Activated T-cell treated with anti-CD3 and anti-CD28 coated beads, Interleukin-2, amount 50 U/mL, for 72 hours (primary cell): ENCODE data around the gene ACTR1B. TPM values are rescaled to one million over a fixed set of nuclear protein-coding genes. Genes with fewer than 3 reads are reported as not detected.
A peak's percentile ranks its signal among the peaks of the same experiment; 100 is the strongest.
"Not testable (repeated sequence)": the region's sequence is repeated elsewhere in the genome, so short reads cannot be mapped to it uniquely, and the experiment has no call there.

Experiments
- ATAC-seq, 2 donors: fragments of 150-1000 bp; cut with Tn5 transposase; replicated peaks in 1 of 2; 2 replicates each; pipeline ENCODE4 v1.10.0; 2021; ENCODE audit warnings: moderate library complexity in 2 of 2, mild to moderate bottlenecking in 1 of 2
- DNase-seq, 2 donors: peaks; one replicate each; pipeline ENCODE4 v3.0.0; 2021 to 2022; ENCODE audit warnings: mixed read lengths in 1 of 2
- H3K27ac Mint-ChIP-seq: one replicate; pipeline ENCODE4 v1.8.0; 2022; ENCODE audit warnings: mild to moderate bottlenecking, moderate library complexity, mixed read lengths
- H3K27me3 Mint-ChIP-seq: one replicate; pipeline ENCODE4 v1.8.0; 2022; ENCODE audit warnings: low read depth, mixed read lengths
- H3K36me3 Mint-ChIP-seq, 2 donors: one replicate each; pipeline ENCODE4 v1.8.0; 2022; ENCODE audit warnings: mixed read lengths in 2 of 2, mild to moderate bottlenecking in 1 of 2; ENCODE audit not compliant: insufficient read depth in 2 of 2
- H3K4me1 Mint-ChIP-seq: one replicate; pipeline ENCODE4 v1.8.0; 2022; ENCODE audit warnings: low read depth, mixed read lengths
- H3K4me3 Mint-ChIP-seq, 2 donors: one replicate each; pipeline ENCODE4 v1.8.0; 2022; ENCODE audit warnings: mild to moderate bottlenecking in 2 of 2, mixed read lengths in 2 of 2, moderate library complexity in 2 of 2
- H3K9me3 Mint-ChIP-seq, 2 donors: one replicate each; pipeline ENCODE4 v1.8.0; 2022; ENCODE audit warnings: mixed read lengths in 2 of 2
- total RNA-seq, 2 donors: library from RNA; stranded (reverse); gene quantifications; one replicate each; pipeline ENCODE4 v1.2.3, GENCODE V29; 2022

Gene ACTR1B
- total RNA-seq, 2 donors from 2014 or later: 123 to 129 TPM

DNA sequence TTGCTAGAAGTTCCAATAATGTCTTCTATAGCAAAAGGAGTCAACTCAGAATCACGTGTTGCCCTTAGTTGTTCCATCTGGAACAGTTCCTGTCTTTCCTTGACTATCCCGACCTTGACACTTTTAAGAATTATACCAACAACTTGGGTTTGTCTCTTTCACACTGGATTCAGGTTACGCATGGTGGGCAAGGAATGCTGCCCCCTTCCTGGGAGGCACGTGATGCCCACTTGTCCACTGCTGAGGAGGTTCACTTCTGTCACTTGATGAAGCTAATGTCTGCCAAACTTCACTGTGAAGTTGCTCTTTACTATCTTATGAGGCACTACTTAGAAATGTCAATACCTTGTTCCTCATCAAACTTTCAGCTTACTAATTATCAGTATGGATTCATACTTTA lies 12.7 kb downstream of the ACTR1B start:
- Mint-ChIP-seq H3K9me3 (no peaks in the 10 kb centered on the region), H3K27ac (peak overlapping the region; percentile 59), H3K36me3 (peaks cover 14 to 29% of the 10 kb centered on the region in 2 donors), H3K4me3 (no peak overlapping the region), H3K4me1 (peaks cover 46% of the 10 kb centered on the region), H3K27me3 (no peaks in the 10 kb centered on the region)
- no peak for DNase-seq
- no peak for ATAC-seq

GRCh38 chr2:97646977-97647376 lies 16.9 kb downstream of the ACTR1B start:
- Mint-ChIP-seq H3K4me1 (peaks cover 33% of the 10 kb centered on the region), H3K27ac (peak overlapping the region; percentile 96), H3K27me3 (no peaks in the 10 kb centered on the region), H3K36me3 (peaks cover 14 to 24% of the 10 kb centered on the region in 2 donors), H3K9me3 (no peaks in the 10 kb centered on the region), H3K4me3 (peak overlapping the region; percentile 90)
- ATAC-seq: no peak
- no peak for DNase-seq

GRCh38 chr2:97645695-97646629 lies 17.9 kb downstream of the ACTR1B start, which contains the start of gene COX5B:
COX5B (plus strand) TSS chr2:97646062; CDS start chr2:97646087, 25 bp downstream.
- peak; percentile 94 to 96 for ATAC-seq
- H3K4me3 Mint-ChIP-seq: peak within 1 kb of the TSS; percentile 90
- peak; percentile 99 for DNase-seq
- peaks cover 33% of the 10 kb centered on the region for H3K4me1 Mint-ChIP-seq
- no peaks in the 10 kb centered on the region for H3K9me3 Mint-ChIP-seq
- no peaks in the 10 kb centered on the region for H3K27me3 Mint-ChIP-seq
- H3K36me3 Mint-ChIP-seq: peaks cover 12 to 24% of the 10 kb centered on the region in 2 donors
- peak within 1 kb of the TSS; percentile 96 for H3K27ac Mint-ChIP-seq

GRCh38 chr2:97645112-97645694 lies 18.6 kb downstream of the ACTR1B start:
- Mint-ChIP-seq H3K27ac (peak overlapping the region; percentile 96), H3K9me3 (no peaks in the 10 kb centered on the region), H3K4me1 (peaks cover 33% of the 10 kb centered on the region), H3K36me3 (peaks cover 11 to 24% of the 10 kb centered on the region in 2 donors), H3K4me3 (peak overlapping the region; percentile 90), H3K27me3 (no peaks in the 10 kb centered on the region)
- ATAC-seq (peak; percentile 61 to 67), DNase-seq (peak in 1 of 2 donors; percentile 52)

GRCh38 chr2:97644023-97644717 lies 19.7 kb downstream of the ACTR1B start:
- DNase-seq (no peak), ATAC-seq (no peak)
- H3K27me3 Mint-ChIP-seq: peaks cover 7% of the 10 kb centered on the region
- no peak overlapping the region for H3K27ac Mint-ChIP-seq
- no peaks in the 10 kb centered on the region for H3K9me3 Mint-ChIP-seq
- peaks cover 26% of the 10 kb centered on the region for H3K4me1 Mint-ChIP-seq
- H3K4me3 Mint-ChIP-seq: no peak overlapping the region
- peaks cover 9 to 17% of the 10 kb centered on the region in 2 donors for H3K36me3 Mint-ChIP-seq

GRCh38 chr2:97626049-97626430 lies 37.8 kb downstream of the ACTR1B start:
- not testable (repeated sequence) for H3K27ac Mint-ChIP-seq, H3K4me1 Mint-ChIP-seq, DNase-seq, ATAC-seq, H3K36me3 Mint-ChIP-seq, H3K9me3 Mint-ChIP-seq, H3K4me3 Mint-ChIP-seq
- H3K27me3 Mint-ChIP-seq: peaks cover 13% of the 10 kb centered on the region

GRCh38 chr2:97625354-97626048 lies 38.3 kb downstream of the ACTR1B start:
- not testable (repeated sequence) for DNase-seq, H3K27ac Mint-ChIP-seq, H3K36me3 Mint-ChIP-seq, ATAC-seq, H3K4me1 Mint-ChIP-seq, H3K9me3 Mint-ChIP-seq, H3K4me3 Mint-ChIP-seq
- H3K27me3 Mint-ChIP-seq: peaks cover 15% of the 10 kb centered on the region

DNA sequence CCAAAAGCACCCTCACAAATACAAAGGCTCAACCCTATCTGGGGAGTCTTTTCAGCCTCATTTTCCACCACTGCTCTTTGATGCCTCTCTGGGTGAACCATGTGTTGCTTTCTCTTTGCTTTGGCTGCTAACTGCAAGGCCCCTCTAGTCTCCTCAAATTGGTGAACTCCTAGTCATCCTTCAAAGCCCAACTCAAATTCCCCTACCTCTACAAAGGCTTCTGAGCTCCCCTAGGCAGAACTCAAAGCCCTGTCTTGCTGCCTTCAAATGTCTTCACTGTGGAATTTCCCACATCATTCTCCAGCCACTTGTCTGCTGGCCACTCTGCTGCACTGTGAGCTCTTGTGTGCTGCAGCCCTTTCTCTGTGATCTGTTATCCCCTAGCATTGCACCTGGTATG lies 40.9 kb downstream of the ACTR1B start:
- H3K27me3 Mint-ChIP-seq: peaks cover 12% of the 10 kb centered on the region
- ATAC-seq, H3K27ac Mint-ChIP-seq, H3K4me3 Mint-ChIP-seq, H3K36me3 Mint-ChIP-seq, DNase-seq, H3K9me3 Mint-ChIP-seq, H3K4me1 Mint-ChIP-seq: not testable (repeated sequence)

DNA sequence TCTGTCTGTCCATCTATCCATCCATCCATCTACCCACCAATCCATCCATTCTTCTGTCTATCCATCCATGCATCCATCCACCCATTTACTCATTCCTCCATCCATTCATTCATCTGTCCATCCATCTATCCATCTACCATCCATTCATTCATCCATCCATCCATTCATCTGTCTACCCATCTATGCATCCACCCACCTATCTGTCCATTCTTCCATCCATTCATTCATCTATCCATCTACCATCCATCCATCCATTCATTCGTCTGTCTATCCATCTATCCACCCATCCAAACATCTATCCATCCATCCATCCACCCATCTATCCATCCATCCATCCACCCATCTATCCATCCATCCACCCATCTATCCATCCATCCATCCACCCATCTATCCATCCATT lies 43.4 kb downstream of the ACTR1B start:
- ATAC-seq, H3K36me3 Mint-ChIP-seq, DNase-seq, H3K27me3 Mint-ChIP-seq, H3K9me3 Mint-ChIP-seq, H3K4me1 Mint-ChIP-seq, H3K4me3 Mint-ChIP-seq, H3K27ac Mint-ChIP-seq: not testable (repeated sequence)

DNA sequence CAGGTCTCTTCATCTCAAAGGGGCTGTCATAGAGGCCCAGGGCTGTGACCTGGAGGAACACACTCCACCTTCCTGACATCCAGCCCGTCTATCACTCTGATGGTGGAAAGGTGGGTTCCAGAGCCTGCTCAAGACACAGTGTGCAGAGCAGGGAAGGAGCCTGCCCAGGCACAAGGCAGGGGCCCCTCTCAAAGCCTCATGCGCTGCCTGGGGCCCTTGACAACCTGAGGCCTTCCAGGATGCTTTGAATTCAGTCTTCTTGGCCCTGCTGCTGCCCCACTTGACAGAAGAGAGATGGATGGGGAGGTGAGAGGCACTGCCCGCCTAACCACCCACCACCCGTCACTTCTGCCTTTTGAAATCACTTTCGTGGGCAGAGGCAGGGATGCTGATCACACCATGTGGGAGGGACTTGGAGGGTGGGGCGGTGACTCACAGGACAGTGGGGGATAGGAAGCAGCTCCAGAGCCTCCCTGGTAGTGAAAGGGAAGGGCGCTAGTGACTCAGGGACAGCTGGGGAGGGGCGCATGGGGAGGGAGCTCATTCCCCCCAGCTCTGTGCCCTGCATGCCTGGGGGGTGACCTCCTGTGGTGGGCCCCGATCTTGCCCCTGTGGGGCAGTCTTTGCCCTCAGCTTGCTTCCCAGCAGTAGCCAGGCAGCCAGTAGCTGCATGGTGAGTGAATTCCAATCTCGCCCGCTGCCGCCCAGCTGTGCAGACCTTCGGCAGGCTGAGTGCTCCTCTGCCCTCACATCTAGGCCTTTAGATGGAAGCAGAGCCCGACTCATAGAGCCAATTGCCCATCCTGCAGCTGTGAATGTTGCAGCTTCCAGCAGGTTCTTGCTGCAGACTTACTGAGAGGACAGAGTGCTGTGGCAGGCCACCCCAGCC lies 44.7 kb downstream of the ACTR1B start:
- not testable (repeated sequence) for H3K4me1 Mint-ChIP-seq, H3K4me3 Mint-ChIP-seq, H3K9me3 Mint-ChIP-seq, H3K27ac Mint-ChIP-seq, H3K27me3 Mint-ChIP-seq, H3K36me3 Mint-ChIP-seq
- DNase-seq (peak; percentile 9 to 49), ATAC-seq (peak; percentile 92 to 93)

DNA sequence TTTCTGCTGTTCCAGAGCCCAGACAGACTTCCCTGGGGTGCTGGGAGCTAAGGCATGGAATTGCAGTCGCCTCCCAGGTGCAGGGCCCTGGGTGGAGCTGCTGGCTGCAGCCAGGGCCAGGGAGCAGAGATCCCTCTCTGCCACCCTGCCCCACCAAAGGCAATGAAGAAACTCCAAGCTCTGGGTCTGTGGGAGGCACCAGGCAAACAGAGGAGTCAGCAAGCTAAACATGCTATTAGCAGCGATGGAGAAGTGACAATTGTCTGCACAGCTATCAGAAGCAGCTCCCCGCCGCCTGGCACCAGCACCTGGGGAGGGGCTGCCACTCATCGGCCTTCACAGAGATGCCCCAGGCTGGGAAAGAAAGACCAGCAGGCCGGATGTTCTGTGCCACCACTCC lies 45.9 kb downstream of the ACTR1B start:
- H3K4me3 Mint-ChIP-seq: no peak overlapping the region
- no peak overlapping the region for H3K27ac Mint-ChIP-seq
- peaks cover 6% of the 10 kb centered on the region for H3K27me3 Mint-ChIP-seq
- H3K4me1 Mint-ChIP-seq: peaks cover 5% of the 10 kb centered on the region
- H3K9me3 Mint-ChIP-seq: peaks cover 2 to 4% of the 10 kb centered on the region in 2 donors
- H3K36me3 Mint-ChIP-seq: no peaks in the 10 kb centered on the region
- no peak for ATAC-seq
- DNase-seq: no peak

GRCh38 chr2:97615746-97616145 lies 48.1 kb downstream of the ACTR1B start:
- H3K9me3 Mint-ChIP-seq, H3K27me3 Mint-ChIP-seq, H3K27ac Mint-ChIP-seq, H3K4me3 Mint-ChIP-seq, DNase-seq, H3K36me3 Mint-ChIP-seq, ATAC-seq, H3K4me1 Mint-ChIP-seq: not testable (repeated sequence)
